KMS-11 (cell line): ENCODE results near the gene MAL.
"Not testable (repeated sequence)": the region's sequence is repeated elsewhere in the genome, so short reads cannot be mapped to it uniquely, and the experiment has no call there.

Experiments used
- H2AFZ ChIP-seq: fragments of 200-600 bp; sonication (generic); 2 replicates; pipeline ENCODE4 v1.6.1; 2016; ENCODE audit warnings: antibody characterized with exemption, mixed run types, low read depth
- H3K27ac ChIP-seq: fragments of 200-600 bp; sonication (generic); 2 replicates; pipeline ENCODE4 v1.6.1; 2016; ENCODE audit warnings: mild to moderate bottlenecking, mixed run types
- H3K27me3 ChIP-seq: fragments of 200-600 bp; sonication (generic); 2 replicates; pipeline ENCODE4 v1.6.1; 2017; ENCODE audit warnings: mild to moderate bottlenecking, low read depth, mixed run types, moderate library complexity; ENCODE audit not compliant: insufficient read depth
- H3K36me3 ChIP-seq: fragments of 200-600 bp; sonication (generic); 2 replicates; pipeline ENCODE4 v1.6.1; 2017; ENCODE audit warnings: mild to moderate bottlenecking, mixed run types; ENCODE audit not compliant: insufficient read depth
- H3K4me1 ChIP-seq: fragments of 200-600 bp; sonication (generic); 2 replicates; pipeline ENCODE4 v1.6.1; 2016; ENCODE audit warnings: mild to moderate bottlenecking, low read depth, mixed run types; ENCODE audit not compliant: poor library complexity, severe bottlenecking
- H3K4me2 ChIP-seq: fragments of 200-600 bp; sonication (generic); 2 replicates; pipeline ENCODE4 v1.7.0; 2016; ENCODE audit warnings: mild to moderate bottlenecking, mixed run types
- H3K4me3 ChIP-seq: fragments of 200-600 bp; sonication (generic); IDR thresholded peaks from 2 replicates; pipeline ENCODE4 v1.6.1; 2017; ENCODE audit warnings: low read depth, low read length, mixed read lengths; ENCODE audit not compliant: insufficient read depth
- H3K79me2 ChIP-seq: fragments of 200-600 bp; sonication (generic); 2 replicates; pipeline ENCODE4 v1.6.1; 2016; ENCODE audit warnings: low read depth, mixed run types; ENCODE audit not compliant: insufficient read depth
- H3K9ac ChIP-seq: fragments of 200-600 bp; sonication (generic); 2 replicates; pipeline ENCODE4 v1.6.1; 2016; ENCODE audit warnings: mild to moderate bottlenecking, mixed run types
- H4K20me1 ChIP-seq: fragments of 200-600 bp; sonication (generic); 2 replicates; pipeline ENCODE4 v1.6.1; 2016; ENCODE audit warnings: mild to moderate bottlenecking, mixed run types; ENCODE audit not compliant: insufficient read depth
- TF ChIP-seq, protein P1 (sequence below): fragments of 200-600 bp; sonication (generic); conservative IDR thresholded peaks from 2 replicates; pipeline ENCODE4 v1.6.1; 2017; ENCODE audit warnings: low read depth, mild to moderate bottlenecking, antibody characterized with exemption, low read length, moderate library complexity, mixed read lengths

The MAL gene

DNA sequence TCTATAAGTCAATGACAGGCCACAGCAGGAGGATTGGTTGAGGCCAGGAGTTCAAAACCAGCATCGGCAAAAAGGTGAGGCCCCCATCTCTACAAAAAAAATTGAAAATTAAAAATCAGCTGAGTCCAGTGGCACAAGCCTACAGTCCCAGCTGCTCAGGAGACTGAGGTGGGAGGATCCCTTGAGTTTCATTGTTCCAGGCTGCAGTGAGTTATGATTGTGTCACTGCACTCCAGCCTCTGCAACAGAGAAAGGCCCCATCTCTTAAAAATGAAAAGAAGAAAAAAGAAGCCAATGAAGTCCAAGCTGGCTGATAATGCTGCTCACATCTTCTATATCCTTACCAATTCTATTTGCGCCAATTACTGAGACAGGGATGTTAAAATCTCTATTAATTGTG, 57.0 kb downstream of the MAL start:
- TF ChIP-seq, protein P1, sequence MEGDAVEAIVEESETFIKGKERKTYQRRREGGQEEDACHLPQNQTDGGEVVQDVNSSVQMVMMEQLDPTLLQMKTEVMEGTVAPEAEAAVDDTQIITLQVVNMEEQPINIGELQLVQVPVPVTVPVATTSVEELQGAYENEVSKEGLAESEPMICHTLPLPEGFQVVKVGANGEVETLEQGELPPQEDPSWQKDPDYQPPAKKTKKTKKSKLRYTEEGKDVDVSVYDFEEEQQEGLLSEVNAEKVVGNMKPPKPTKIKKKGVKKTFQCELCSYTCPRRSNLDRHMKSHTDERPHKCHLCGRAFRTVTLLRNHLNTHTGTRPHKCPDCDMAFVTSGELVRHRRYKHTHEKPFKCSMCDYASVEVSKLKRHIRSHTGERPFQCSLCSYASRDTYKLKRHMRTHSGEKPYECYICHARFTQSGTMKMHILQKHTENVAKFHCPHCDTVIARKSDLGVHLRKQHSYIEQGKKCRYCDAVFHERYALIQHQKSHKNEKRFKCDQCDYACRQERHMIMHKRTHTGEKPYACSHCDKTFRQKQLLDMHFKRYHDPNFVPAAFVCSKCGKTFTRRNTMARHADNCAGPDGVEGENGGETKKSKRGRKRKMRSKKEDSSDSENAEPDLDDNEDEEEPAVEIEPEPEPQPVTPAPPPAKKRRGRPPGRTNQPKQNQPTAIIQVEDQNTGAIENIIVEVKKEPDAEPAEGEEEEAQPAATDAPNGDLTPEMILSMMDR = no peak
- Histone ChIP-seq H3K4me2 (no peak overlapping the region), H3K79me2 (no peaks in the 10 kb centered on the region), H4K20me1 (no peaks in the 10 kb centered on the region), H3K4me1 (no peaks in the 10 kb centered on the region), H2AFZ (no peak overlapping the region), H3K27me3 (no peaks in the 10 kb centered on the region), H3K36me3 (no peaks in the 10 kb centered on the region), H3K9ac (no peak overlapping the region), H3K4me3 (no peak overlapping the region), H3K27ac (no peak overlapping the region)

DNA sequence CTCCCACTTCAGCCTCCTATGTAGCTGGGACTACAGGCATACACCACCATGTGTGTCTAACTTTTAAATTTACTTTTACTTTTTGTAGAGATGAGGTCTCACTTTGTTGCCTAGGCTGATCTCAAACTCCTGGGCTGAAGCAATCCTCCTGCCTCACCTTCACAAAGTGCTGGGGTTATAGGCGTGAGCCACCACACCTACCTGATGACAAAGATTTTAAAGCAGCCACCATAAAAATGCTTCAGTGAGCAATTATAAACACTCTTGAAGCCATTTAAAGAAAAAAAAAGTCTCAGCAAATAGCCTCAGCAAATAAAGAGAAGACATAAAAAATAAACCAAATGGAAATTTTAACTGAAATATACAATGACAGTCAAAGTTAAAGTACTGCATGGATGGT, 60.5 kb downstream of the MAL start:
- Histone ChIP-seq H3K4me2 (no peak overlapping the region), H2AFZ (no peak overlapping the region), H3K27ac (no peak overlapping the region), H3K4me1 (no peaks in the 10 kb centered on the region), H3K79me2 (no peaks in the 10 kb centered on the region), H3K36me3 (no peaks in the 10 kb centered on the region), H3K9ac (no peak overlapping the region), H4K20me1 (no peaks in the 10 kb centered on the region), H3K4me3 (no peak overlapping the region), H3K27me3 (no peaks in the 10 kb centered on the region)
- TF ChIP-seq, protein P1 = no peak

DNA sequence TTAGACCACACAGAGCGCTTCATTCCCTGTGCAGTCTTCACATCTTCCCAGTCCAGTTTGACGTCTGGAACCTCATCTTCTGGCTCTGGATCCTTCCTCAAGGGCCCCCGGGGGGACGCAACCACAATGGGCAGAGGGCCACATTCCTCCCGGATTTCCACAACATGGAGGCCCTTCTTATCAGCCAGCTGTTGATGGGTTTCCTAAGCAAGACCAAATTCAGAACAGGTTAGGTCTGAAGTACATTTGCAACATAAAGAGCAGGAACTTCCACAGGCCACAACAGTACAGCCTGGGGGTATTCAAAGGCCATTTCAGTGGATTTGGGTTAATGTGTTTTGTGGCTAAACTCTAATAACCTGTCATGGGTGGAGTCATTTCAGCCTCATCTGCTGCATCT, 61.9 kb downstream of the MAL start:
- Histone ChIP-seq H3K4me1 (no peaks in the 10 kb centered on the region), H3K4me3 (no peak overlapping the region), H3K27me3 (no peaks in the 10 kb centered on the region), H3K9ac (no peak overlapping the region), H3K4me2 (no peak overlapping the region), H2AFZ (no peak overlapping the region), H3K79me2 (no peaks in the 10 kb centered on the region), H4K20me1 (no peaks in the 10 kb centered on the region), H3K27ac (no peak overlapping the region), H3K36me3 (no peaks in the 10 kb centered on the region)
- TF ChIP-seq, protein P1 = no peak

DNA sequence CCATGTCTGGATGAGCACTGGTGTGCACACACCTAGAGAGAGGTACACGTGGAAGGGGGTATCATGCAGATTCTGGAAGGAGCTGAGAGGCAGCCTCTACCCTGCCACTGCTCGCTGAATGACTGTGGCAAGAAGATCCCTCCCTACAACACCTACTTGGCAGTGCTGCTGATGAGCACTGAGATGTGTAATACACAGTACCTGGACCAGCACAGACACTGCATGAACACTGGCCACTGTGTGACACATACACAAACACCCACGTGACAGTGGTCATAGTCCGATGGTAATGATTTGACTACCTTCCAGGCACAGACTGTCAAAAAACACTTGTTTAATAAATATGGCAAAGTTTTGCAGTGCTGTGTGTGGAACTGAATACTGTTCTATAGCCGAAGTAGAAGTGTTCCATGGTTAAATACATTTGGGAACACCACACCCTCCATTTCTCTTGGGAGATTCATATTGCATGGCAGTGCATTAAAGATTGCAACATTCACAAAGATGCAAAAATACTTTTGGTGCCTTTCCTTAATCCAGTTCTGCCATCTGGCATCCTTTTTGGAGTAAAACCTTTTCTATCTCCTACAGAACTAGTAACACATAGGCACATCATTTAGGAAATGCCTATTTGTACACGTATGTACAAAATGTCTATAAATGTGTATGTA, 66.5 kb downstream of the MAL start:
- no peak overlapping the region for H3K27ac ChIP-seq
- H2AFZ ChIP-seq = no peak overlapping the region
- H3K36me3 ChIP-seq = no peaks in the 10 kb centered on the region
- no peak overlapping the region for H3K4me2 ChIP-seq
- TF ChIP-seq, protein P1 = no peak
- no peaks in the 10 kb centered on the region for H3K79me2 ChIP-seq
- no peak overlapping the region for H3K4me3 ChIP-seq
- H3K9ac ChIP-seq = no peak overlapping the region
- no peaks in the 10 kb centered on the region for H4K20me1 ChIP-seq
- H3K27me3 ChIP-seq = no peaks in the 10 kb centered on the region
- no peaks in the 10 kb centered on the region for H3K4me1 ChIP-seq

DNA sequence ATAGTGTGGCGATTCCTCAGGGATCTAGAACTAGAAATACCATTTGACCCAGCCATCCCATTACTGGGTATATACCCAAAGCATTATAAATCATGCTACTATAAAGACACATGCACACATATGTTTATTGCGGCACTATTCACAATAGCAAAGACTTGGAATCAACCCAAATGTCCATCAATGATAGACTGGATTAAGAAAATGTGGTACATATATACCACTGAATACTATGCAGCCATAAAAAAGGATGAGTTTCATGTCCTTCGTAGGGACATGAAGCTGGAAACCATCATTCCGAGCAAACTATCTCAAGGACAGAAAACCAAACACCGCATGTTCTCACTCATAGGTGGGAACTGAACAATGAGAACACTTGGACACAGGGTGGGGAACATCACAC, 72.8 kb downstream of the MAL start:
- H2AFZ ChIP-seq, H3K27me3 ChIP-seq, H3K9ac ChIP-seq, H4K20me1 ChIP-seq, H3K4me3 ChIP-seq, H3K4me2 ChIP-seq, H3K79me2 ChIP-seq, H3K4me1 ChIP-seq, H3K27ac ChIP-seq, H3K36me3 ChIP-seq: not testable (repeated sequence)
